Stimulated activated CD8-positive, alpha-beta memory T cell treated with anti-CD3 and anti-CD28 coated beads, Interleukin-7, amount 100 ng/mL, for 1 hour (primary cell): ENCODE data around the gene MED1.
"Not testable (repeated sequence)": the region's sequence is repeated elsewhere in the genome, so short reads cannot be mapped to it uniquely, and the experiment has no call there.

Experiments used
- DNase-seq, 2 donors: peaks; one replicate each; pipeline ENCODE4 v3.0.0-alpha.2; 2020; ENCODE audit warnings: low read depth in 2 of 2

The MED1 gene

GRCh38 chr17:39439868-39440267 lies 11.2 kb downstream of the MED1 start:
- DNase-seq = not testable (repeated sequence)

- no peak for DNase-seq
Measured at GRCh38 chr17:39429600-39429999, 21.5 kb downstream of the MED1 start.

- no peak for DNase-seq
Measured at GRCh38 chr17:39416141-39416540, 34.9 kb downstream of the MED1 start.

- no peak for DNase-seq
Measured at GRCh38 chr17:39410279-39410678, 40.8 kb downstream of the MED1 start.

GRCh38 chr17:39408360-39408759 lies 42.7 kb downstream of the MED1 start:
- DNase-seq = no peak

- DNase-seq = no peak
Measured at GRCh38 chr17:39406951-39407350, 44.1 kb downstream of the MED1 start.

- DNase-seq = no peak
Measured at GRCh38 chr17:39405436-39405835, 45.6 kb downstream of the MED1 start.

GRCh38 chr17:39404542-39405378 lies 46.3 kb downstream of the MED1 start:
- no peak for DNase-seq

GRCh38 chr17:39402890-39403605 lies 48.0 kb downstream of the MED1 start:
- DNase-seq = no peak

- peak; percentile 68 to 70 for DNase-seq
Measured at GRCh38 chr17:39402244-39402889, 48.7 kb downstream of the MED1 start.

- peak; percentile 86 for DNase-seq
Measured at GRCh38 chr17:39401412-39402243, 49.4 kb downstream of the MED1 start, which contains the start of gene FBXL20. Gene FBXL20 (minus strand): TSS chr17:39401626. CDS start chr17:39401402, 224 bp downstream.

GRCh38 chr17:39400547-39401411 lies 50.3 kb downstream of the MED1 start:
- DNase-seq = peak in 1 of 2 donors; percentile 1

- DNase-seq = no peak
Measured at GRCh38 chr17:39399791-39400190, 51.3 kb downstream of the MED1 start.

- no peak for DNase-seq
Measured at GRCh38 chr17:39393736-39394135, 57.3 kb downstream of the MED1 start.

GRCh38 chr17:39391448-39391847 lies 59.6 kb downstream of the MED1 start:
- DNase-seq = no peak

- no peak for DNase-seq
Measured at GRCh38 chr17:39385040-39385439, 66.0 kb downstream of the MED1 start.

- DNase-seq = no peak
Measured at GRCh38 chr17:39380144-39380543, 70.9 kb downstream of the MED1 start.

GRCh38 chr17:39376434-39376833 lies 74.6 kb downstream of the MED1 start:
- DNase-seq = no peak

- not testable (repeated sequence) for DNase-seq
Measured at GRCh38 chr17:39367805-39368204, 83.3 kb downstream of the MED1 start.

GRCh38 chr17:39365872-39366271 lies 85.2 kb downstream of the MED1 start:
- no peak for DNase-seq

GRCh38 chr17:39365242-39365641 lies 85.8 kb downstream of the MED1 start:
- no peak for DNase-seq
